Cortex of kidney (tissue), 1 donor: ENCODE measurements around the gene FCRL4.

Experiments
- DNase-seq: peaks from one replicate; lab custom pipeline; 2025; lab: John Stamatoyannopoulos, UW

FCRL4 gene

DNA sequence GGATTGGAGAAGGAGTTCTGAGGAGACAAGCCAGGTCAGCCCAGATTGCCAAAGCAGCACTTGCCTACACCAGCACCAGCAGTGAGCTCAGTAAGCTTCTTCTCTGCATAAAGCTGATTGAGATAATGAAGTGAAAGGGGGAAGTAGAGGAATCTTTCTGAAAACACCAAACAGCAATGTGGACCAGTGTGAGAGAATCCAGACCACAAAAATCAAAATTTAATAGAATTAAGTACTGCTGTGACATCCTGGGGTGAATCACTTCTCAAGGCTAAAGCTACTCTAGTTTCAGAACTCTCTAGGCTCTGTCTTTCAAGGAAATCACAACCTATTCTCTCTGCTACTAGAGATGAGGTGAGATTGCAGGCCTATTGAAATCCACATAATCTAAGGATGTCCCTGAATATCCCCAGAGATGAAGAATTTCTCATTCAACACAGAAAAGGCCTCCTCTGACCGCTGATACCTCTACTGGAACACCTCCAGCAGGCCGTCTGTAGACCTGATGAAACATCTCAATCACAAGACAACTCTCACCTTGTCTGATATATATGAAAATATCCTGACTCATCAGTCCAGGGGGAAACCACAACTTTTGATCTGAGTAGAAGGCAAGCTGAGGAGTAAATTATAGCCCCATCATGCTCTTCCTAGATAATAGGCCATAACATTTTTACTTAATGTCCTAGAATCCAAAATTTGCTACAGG, at the start of gene FCRL4:
FCRL4 (minus strand) TSS at position 127 of the 709 bp plus-strand sequence. CDS start 141 bp downstream, outside the sequence.
- DNase-seq: no peak

DNA sequence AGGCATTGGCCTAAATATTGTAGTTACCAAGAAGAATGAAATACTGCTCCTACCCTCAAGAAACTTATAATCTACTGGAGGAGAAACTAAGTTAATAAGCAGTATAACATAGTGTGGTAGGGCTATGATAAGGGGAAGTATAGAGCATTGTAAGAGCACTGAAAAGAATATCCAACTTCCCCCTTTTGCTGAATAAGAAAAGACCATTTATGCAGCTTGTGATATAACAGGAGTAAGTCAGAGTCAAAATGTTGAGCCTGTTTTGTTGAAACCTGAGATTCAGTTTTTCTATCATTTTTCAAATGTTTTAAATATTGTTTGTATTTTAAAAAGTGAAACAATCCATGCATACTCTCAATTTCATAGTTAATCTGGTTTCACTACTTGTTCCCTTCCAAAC, 48.3 kb upstream of the FCRL4 start:
- no peak for DNase-seq

DNA sequence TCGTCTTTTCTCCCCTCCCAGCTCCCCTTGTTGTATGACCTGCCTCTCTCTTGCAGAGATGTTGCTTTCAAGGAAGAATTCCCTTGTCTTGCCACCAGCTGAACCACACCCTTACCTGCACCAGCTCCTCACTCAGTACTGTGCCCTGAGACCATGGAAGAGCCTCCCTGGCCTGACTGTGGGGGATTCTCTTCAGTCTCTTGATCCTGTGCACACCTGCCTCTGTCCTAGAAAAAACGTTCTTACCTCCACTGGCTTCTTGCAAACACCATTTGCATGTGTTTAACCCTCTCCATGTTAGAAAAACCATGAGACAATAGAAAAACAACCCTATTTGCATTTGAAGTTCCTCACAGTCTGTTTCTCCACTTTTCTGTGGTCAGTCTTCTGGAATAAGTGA, 43.3 kb upstream of the FCRL4 start:
- no peak for DNase-seq

DNA sequence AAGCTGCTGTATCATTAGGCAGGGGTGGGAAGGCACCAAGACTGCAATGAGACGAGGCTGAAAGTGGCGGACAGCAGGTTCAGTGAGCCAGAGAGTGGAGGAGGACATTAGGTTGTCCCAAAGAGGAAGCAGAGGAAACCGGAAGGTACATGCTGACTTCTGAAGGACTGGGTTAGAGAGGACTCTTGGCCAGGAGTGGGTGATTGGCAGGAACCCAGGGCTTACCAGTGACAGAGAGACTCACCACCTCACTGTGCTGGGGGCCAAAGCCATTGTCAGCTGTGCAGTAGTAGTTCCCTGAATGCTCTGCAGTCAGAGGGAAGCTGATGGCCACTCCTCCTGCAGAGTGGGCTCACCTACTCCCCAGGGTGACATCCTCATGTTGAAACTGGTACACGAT, 41.9 kb upstream of the FCRL4 start:
- no peak for DNase-seq

DNA sequence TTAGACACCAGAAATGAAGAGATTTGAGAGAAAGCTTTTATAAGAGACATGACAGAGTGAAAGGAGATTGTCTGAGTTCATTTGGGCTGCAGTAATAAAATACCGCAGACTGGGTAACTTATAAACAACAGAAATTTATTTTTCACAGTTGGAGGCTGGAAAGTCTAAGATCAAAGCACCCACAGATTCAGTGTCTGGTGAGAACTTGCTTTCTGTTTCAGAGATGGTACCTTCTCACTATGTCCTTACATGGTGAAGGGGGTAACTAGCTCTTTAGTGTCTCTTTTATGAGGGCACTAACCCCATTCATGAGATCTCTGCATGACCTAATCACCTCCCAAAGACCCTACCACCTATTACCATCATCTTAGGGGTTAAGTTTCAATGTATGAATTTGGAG, 30.9 kb upstream of the FCRL4 start:
- no peak for DNase-seq

DNA sequence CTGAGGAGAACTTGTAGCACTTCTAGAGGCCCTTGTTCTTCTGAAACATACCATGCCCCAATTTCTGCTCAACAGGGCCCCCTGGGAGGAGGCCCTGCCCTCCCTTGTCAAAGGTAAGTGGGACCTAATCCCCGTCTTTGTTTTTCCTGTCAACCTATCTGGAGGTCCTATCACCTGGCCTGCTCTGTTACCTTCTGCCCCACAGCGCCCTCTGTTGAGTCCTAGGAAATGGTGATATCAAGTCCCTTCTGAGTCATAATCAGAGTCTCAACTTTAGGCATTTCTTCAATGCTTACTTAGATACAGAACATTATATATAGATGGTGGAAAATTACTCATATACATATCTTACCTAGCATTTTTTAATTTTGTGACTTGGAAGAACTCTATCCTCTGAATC, 28.2 kb upstream of the FCRL4 start:
- DNase-seq: no peak

DNA sequence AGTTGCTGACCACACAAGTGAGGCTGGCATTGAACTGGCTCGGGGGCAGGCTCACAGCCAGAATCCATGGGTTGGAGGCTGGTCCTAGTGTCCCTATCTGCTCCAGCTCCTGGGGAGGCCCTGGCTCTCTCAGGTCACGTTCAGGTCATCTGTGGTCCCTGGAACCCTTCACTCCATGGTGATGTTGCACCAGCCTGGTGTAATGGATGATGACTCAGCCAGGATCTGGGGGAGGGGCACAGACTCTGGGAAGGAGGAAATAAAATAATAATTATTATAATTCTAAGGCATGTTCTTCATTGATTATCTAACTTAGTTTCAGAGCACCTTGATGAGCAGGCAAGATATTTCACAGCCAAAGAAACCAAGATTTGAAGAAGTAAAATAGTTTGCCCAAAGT, 26.6 kb upstream of the FCRL4 start:
- DNase-seq: no peak

DNA sequence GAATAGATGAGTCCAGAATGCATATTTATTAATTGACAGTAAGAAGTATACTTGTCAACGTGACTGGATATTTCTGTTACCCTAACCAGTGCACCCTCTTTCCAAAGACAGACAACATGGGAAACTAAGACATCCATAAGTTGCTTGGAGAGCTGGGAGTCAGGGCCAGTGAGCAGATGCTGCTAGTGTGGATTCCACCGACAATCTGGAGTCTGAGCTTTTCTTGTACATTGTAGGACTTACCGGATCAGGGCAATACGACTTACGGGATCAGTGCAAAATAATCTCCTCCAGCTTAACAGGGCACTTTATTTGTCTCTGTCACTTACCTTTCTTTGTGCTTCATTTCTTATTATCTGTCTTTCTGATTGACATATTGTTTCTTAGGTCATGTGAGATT, 24.6 kb upstream of the FCRL4 start:
- DNase-seq: no peak

DNA sequence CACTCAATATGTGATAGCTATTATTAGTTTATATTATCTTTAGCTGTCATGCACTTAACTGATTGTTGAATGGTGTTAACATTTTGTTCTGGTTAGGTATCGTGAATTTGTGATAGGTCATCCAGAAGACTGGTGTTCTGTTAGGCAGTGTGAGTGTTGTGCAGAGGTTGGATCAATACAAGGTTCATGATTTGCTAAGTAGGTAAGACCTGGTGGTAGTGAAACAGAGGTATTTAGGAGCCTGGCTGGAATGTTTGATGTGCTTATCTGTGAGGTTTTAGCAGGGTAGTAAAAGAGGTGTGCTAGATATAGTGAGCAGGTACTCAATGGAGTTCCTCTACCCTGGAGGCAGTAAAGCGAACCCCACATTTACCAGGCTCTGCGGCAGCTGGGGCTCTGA, 20.3 kb upstream of the FCRL4 start:
- no peak for DNase-seq

DNA sequence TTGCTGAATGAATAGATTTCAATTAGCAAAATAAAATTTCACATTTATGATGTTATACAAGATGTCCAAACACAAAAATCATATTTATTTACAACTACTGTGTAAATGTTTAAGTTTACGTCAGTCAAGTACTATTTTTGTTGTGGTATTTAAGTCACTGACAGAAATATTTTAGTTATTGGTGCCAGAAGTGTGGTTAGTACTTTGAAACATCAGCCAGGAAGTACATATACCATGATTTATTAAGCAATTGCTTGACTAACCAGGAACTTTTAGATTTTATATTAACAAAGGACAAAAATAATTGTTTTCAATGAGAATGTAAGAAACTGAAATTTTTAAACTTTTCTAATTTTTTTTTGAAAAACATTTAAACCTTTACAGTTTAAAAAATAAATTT, 2.4 kb upstream of the FCRL4 start:
- DNase-seq: no peak

DNA sequence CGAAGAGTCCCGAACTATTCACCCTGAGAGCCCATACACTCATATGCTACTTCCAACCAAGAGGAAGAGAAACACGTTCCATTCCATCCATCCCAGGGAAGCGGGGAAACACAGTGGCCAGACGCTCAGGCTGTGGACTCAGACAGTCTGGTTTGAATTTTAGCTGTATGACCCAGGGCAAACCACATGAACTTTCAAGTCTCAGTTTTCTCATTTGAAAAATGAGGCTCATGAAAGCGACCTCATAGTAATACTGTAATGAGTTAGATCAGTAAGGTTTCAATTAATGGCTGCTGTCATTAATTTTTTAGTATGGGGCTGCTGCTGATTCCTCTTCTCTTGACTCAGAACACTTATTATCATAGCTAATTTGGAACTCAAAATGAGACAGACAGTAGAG, 1.5 kb downstream of the FCRL4 start:
- DNase-seq: no peak

DNA sequence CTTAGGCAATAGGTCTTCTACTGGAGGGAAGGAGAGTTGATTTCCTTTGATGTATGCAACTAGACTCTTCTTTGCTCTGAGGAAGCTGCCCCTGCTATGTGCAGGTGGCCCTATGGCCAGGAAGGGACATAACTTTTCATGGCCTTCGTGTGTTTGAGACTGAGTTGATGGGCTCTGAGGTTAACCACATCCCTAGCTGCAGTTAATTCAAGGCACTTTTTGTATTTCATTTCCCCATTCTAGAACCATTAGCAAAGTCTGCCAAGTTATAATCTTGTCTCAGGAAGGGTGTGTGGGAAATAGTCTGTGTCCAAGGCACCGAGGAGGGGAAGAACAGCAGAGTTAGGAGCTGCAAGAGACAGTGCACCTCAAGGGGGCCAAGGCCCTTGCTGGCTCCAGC, 2.5 kb downstream of the FCRL4 start:
- DNase-seq: no peak

DNA sequence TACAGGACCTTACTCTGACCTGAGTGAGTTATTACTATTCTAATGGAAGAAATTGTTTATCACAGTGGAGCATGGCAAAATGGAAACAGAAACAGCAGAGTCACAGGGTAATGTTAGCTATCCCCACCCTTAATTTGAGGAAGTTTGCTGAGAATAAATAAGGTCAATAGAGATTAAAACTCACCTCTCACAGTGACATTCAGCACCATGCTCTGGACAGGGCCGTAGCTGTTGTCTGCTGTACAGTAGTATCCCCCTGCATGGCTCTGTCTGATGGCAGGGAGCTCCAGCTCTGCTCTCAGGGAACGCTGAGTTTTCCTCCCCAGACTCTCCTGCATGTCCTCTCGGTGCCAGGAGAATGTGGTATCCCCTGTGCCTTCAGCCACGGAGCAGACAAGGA, 11.9 kb downstream of the FCRL4 start:
- no peak for DNase-seq

DNA sequence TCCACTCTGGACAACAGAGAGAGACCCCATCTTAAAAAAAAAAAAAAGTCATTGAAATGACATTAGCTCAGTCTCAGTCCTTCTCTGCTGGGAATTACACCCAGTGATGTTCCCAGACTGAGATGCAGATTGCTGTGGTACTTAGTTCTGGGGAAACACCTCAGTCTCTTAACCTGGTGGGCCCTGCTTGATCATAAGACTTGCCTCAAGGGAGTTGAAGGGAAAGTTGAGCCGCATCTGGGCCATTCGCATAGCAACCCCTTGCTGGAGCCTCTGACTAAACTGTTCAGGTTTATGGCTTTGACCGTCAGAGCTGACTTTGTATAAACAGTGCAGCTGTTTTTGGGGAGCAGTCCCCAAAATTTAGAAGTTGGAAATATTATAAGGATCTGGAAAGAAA, 13.4 kb downstream of the FCRL4 start:
- no peak for DNase-seq

DNA sequence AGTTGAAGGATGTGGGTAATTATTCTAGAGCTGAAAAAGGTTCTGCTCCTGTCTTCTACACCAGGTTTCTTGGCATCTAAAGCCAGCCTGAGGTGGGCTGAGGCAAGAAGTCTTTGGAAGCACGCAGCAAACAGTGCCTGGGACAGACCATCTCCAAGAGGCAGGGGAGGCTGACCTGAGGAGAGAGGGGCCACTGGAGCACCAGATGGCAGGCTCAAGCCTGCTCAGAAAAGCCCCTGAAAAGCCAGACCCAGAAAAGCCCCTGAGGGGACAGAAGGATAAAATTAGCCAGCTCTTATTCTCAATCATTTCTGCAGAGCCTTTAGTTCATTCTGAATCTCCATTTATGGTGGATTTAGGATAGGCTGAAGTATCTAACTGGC, 17.1 kb downstream of the FCRL4 start:
- DNase-seq: no peak

DNA sequence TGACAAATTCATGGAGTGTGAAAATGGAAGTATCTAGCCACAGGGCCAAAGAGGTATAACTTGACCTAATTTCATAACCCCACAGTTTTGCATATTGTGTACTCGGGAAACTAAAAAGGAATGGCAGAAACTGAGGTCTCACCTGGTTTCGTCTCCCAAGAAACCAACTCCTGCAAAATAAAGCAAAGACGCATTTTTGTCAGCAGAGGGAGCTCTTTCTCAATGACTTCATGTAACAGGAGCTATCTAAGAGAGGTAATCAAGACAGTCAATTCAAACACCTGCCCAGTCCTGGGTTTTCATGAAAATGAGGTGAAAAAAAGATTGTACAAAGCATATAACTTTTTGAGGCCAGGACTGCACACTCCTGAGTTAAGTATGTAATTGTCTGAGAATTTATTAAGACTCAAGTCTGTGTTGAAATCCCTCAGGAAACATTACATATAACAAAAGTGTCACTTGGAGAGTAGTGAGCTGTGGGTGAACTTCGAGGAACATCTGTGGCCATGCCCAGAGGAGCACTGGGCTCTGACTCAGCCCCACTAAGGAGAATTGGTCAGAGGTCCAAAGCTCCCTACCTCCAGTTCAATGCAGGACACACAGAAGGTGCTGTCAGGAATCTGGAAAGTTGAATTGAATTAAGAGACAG, 17.6 kb downstream of the FCRL4 start:
- DNase-seq: no peak

DNA sequence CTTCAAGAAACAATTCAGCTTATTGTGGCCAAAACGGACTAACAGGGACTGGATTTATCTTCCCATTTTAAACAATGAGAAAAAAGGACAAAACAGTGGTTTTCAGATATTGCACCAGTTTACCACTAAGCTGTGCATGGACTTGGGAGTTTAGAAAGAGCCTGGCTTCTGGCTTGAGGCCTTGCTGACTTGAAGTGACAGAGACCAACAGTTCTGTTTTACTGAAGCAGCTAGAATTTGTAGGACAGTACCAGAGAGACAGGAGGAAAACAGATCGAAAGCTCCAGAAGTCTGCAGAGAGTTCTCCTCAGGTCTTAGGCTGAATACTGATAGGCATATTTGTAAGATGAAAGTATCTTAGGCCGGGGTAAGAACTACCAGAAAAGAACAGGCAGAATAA, 20.5 kb downstream of the FCRL4 start:
- DNase-seq: no peak

DNA sequence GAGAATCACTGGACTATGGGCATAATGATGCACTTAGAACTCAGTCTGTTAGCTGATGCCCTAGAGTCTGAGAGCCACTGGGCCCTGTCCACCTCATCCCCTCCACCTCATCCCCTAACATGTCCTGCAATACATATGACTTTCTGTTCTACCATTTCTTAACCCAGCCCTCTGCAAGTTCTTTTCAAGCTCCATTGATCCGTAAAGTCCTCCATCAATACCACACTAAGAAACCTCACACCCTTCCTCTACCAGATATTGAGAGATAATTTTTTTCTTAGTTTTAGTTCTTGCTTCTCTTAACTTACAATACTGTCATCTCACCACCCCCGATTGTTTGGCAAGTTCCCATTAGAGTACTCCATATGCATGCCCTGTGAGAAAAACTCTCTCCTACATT, 22.1 kb downstream of the FCRL4 start:
- no peak for DNase-seq

DNA sequence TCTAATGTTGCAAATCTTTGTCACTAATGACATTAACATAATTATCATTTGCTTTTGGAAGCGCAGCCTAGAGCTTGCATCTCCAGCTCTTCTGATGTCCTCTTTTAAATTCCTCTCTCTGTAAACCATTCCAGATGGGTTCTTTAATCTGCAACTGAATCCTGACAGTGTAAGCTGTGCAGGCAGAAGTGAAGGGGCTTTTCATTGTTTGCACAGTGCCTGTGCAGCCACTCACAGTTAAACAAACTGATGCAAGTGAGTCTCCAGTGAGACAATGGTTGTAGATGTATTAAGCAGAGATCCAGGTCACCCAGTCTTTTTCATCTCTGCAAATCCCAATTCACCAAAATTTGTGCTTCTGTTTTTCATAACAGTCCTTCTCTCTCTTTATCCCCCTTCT, 23.0 kb downstream of the FCRL4 start:
- DNase-seq: no peak

DNA sequence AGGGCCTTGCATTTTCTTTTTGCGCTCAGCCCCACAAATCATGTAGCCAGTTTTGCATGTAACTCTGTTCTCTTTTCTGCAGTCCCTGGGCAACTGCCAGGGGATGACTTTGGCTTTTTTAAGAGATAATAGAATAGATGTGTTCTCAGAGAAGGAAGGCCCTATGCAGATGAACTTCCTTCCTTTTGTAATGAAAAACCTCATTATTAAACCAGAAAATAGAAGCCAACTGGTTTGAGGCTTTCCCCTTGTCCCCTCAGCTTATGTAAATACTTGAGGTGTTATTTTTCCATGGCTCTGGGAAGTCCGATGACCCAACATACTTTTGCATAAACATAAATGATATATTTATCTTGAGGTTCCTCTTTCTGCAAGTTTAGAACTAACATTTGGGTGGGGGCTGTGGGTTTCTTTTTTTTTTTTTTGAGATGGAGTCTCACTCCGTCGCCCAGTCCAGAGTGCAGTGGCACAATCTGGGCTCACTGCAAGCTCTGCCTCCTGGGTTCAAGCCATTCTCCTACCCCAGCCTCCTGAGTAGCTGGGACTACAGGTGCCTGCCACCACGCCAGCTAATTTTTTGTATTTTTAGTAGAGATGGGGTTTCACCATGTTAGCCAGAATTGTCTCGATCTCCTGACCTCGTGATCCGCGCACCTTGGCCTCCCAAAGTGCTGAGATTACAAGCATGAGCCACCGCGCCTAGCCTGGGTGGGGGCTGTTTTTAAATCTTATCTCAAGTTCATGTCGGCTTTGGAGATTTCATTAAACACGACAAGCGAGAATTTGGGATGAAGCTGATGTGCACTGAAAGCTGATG, 31.2 kb downstream of the FCRL4 start:
- DNase-seq: no peak

DNA sequence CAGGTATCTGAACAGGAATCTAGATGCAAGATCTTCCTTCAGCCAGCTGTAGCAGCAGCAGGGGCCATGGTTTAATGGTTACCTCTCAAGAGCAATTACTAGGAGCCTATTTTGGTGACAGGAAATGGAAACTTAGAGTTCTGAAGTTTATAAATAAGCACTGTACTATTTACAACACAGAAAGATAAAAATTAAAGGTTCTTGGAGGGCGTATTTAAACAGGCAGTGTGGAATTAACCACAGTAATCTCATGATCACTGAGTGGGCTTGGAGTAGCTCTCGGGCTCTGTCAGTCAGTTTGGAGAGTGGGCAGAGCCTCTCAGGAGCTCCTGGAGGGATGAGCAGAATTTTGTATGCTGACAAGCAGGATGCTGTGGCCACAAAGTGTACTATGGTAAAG, 35.4 kb downstream of the FCRL4 start:
- DNase-seq: no peak

DNA sequence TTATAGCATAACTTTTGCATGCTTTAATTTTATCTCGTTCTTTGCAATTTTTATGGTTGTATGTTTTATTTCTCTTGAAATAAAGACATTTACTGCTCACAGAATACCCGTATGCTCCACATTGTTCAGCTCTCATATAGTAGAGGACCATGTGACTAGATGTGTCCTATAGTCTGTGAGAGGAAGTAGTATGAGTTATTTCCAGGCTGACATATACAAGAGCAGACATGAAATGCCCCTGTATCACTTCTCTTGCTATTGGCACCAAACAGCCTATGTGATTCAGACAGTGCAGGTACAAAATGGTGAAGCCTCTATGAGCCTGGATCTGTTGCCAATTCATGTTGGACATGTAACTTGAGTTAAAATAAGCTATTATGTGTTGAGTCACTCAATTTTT, 39.8 kb downstream of the FCRL4 start:
- DNase-seq: no peak
